Testis (tissue), 2 donors: ENCODE measurements around the gene IMMP2L.

Experiments used
- POLR2A ChIP-seq: fragments of 450-650 bp; IDR thresholded peaks from one replicate; pipeline ENCODE4 v1.6.1; 2017; ENCODE audit warnings: antibody characterized with exemption, mild to moderate bottlenecking, moderate library complexity
- TF ChIP-seq, protein P1 (sequence below), 3 experiments: fragments of 450-650 bp in 2 of 3; fragments of 200-600 bp in 1 of 3; sonication (generic) in 1 of 3; IDR thresholded peaks; one replicate each; pipeline ENCODE4 v1.5.1; 2016 to 2019; ENCODE audit warnings: antibody characterized with exemption in 3 of 3, mild to moderate bottlenecking in 2 of 3, moderate library complexity in 1 of 3

DNA sequence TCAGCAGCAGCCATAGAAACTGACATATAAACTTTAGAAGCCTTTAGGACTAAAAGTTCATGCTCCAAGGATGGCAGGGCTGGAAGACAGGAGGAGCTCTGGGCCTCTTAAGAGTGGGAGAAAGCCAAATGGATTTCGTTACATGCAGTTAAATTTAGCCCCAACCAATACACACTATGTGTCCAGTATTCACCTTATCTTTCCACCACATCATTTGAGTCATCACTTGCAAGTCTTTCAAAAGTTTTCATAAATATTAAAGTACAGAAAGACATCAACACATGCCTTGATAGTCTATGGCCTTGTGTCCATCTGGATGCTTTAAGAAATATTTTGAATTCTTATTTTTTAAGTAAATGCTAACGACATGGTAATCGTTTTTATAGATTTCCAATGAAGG is 863.7 kb downstream of the IMMP2L start:
- TF ChIP-seq POLR2A, result no peak
- TF ChIP-seq, protein P1, sequence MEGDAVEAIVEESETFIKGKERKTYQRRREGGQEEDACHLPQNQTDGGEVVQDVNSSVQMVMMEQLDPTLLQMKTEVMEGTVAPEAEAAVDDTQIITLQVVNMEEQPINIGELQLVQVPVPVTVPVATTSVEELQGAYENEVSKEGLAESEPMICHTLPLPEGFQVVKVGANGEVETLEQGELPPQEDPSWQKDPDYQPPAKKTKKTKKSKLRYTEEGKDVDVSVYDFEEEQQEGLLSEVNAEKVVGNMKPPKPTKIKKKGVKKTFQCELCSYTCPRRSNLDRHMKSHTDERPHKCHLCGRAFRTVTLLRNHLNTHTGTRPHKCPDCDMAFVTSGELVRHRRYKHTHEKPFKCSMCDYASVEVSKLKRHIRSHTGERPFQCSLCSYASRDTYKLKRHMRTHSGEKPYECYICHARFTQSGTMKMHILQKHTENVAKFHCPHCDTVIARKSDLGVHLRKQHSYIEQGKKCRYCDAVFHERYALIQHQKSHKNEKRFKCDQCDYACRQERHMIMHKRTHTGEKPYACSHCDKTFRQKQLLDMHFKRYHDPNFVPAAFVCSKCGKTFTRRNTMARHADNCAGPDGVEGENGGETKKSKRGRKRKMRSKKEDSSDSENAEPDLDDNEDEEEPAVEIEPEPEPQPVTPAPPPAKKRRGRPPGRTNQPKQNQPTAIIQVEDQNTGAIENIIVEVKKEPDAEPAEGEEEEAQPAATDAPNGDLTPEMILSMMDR (IDR thresholded peaks at IDR 0.05), result no peak
